WERI-Rb-1 (cell line): Measurements from ENCODE around the gene DOCK11.
A peak's percentile ranks its signal among the peaks of the same experiment; 100 is the strongest.
"Not testable (repeated sequence)": the region's sequence is repeated elsewhere in the genome, so short reads cannot be mapped to it uniquely, and the experiment has no call there.

ENCODE experiments used
- DNase-seq: peaks from one replicate; pipeline ENCODE4 v3.0.0-alpha.2; 2020
- H3K27ac ChIP-seq: fragments of 250-450 bp; sonication (Bioruptor Pico); 2 replicates; pipeline ENCODE4 v1.5.1; 2020; ENCODE audit warnings: mild to moderate bottlenecking, moderate library complexity
- H3K27me3 ChIP-seq: fragments of 250-450 bp; sonication (Bioruptor Pico); 2 replicates; pipeline ENCODE4 v1.5.1; 2021; ENCODE audit warnings: mild to moderate bottlenecking, low read depth, moderate library complexity; ENCODE audit not compliant: insufficient read depth, severe bottlenecking
- H3K36me3 ChIP-seq: fragments of 250-450 bp; sonication (Bioruptor Pico); 2 replicates; pipeline ENCODE4 v1.5.1; 2020; ENCODE audit warnings: mild to moderate bottlenecking, moderate library complexity
- H3K4me3 ChIP-seq: 2 replicates; pipeline ENCODE4 v1.5.1; 2011; ENCODE audit warnings: low read depth, mild to moderate bottlenecking, control low read depth, low read length
- H3K9me3 ChIP-seq: fragments of 250-450 bp; sonication (Bioruptor Pico); 2 replicates; pipeline ENCODE4 v1.5.1; 2021; ENCODE audit warnings: mild to moderate bottlenecking, moderate library complexity; ENCODE audit not compliant: severe bottlenecking
- CTCF ChIP-seq: IDR thresholded peaks from 2 replicates; pipeline ENCODE4 v1.5.1; 2011; ENCODE audit warnings: low read depth, mild to moderate bottlenecking, control low read depth, inconsistent platforms, low read length

DOCK11 gene

GRCh38 chrX:118726887-118727685 lies 231.5 kb downstream of the DOCK11 start, which contains the start of gene IL13RA1:
TSS of gene IL13RA1 (plus strand) at chrX:118727606. CDS start at chrX:118727639, 33 bp downstream.
- Histone ChIP-seq H3K36me3 (no peaks in the 10 kb centered on the region), H3K27ac (peak within 1 kb of the TSS; percentile 79), H3K9me3 (no peaks in the 10 kb centered on the region), H3K4me3 (peak within 1 kb of the TSS; percentile 61), H3K27me3 (peaks cover 6% of the 10 kb centered on the region)
- no peak for TF ChIP-seq CTCF
- peak; percentile 77 for DNase-seq

- Histone ChIP-seq H3K9me3 (no peaks in the 10 kb centered on the region), H3K27ac (peak overlapping the region; percentile 61), H3K27me3 (peaks cover 6% of the 10 kb centered on the region), H3K36me3 (no peaks in the 10 kb centered on the region), H3K4me3 (peak overlapping the region; percentile 61)
- DNase-seq, result peak; percentile 18
- TF ChIP-seq CTCF, result no peak
These were observed 232.2 kb downstream of the DOCK11 start for GRCh38 chrX:118727686-118728339.

DNA sequence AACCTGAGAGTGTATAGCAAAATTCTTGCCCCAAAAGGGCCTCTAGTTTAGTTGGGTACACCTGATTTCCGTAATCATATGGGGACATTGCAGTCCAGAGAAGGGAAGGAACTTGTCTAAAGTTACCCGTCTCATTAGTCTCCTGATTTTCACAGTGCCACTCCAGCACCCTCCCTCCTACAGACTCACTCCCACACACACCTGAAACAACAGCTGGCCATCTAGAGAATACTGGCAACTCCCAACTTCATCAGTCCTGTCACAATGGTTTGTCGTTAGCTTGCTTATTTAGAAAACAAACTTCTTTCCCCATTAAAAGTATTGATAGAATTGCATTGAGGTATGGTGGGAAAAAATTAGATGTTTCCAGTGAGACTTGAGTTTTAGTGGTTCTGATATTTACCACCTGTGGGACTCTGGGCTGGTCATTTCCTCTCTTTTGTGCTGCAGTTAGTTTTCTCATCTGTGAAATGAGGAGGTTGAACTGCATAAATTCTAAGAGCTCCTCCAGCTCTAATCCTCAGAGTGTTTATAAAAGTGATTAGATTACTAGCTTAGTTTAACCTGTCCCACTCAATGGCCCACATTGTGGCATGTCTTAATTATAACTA lies 233.5 kb downstream of the DOCK11 start:
- H3K27ac ChIP-seq, result no peak overlapping the region

GRCh38 chrX:118730500-118731247 lies 235.1 kb downstream of the DOCK11 start:
- DNase-seq, result no peak
- H3K27ac ChIP-seq, result no peak overlapping the region
- H3K27me3 ChIP-seq, result peaks cover 6% of the 10 kb centered on the region
- TF ChIP-seq CTCF, result no peak
- H3K9me3 ChIP-seq, result peaks cover 4% of the 10 kb centered on the region
- H3K36me3 ChIP-seq, result no peaks in the 10 kb centered on the region
- H3K4me3 ChIP-seq, result no peak overlapping the region

More for the DNA sequence above, 233.5 kb downstream of the DOCK11 start:
- DNase-seq, result no peak
- Histone ChIP-seq H3K9me3 (peaks cover 4% of the 10 kb centered on the region), H3K27me3 (peaks cover 6% of the 10 kb centered on the region), H3K4me3 (no peak overlapping the region), H3K36me3 (no peaks in the 10 kb centered on the region)
- no peak for TF ChIP-seq CTCF

DNA sequence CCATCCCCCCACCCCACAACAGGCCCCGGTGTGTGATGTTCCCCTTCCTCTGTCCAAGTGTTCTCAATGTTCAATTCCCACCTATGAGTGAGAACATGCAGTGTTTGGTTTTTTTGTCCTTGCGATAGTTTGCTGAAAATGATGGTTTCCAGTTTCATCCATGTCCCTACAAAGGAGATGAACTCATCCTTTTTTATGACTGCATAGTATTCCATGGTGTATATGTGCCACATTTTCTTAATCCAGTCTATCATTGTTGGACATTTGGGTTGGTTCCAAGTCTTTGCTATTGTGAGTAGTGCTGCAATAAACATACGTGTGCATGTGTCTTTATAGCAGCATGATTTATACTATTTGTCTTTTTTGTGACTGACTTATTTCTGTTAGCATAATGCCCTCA lies 236.9 kb downstream of the DOCK11 start:
- not testable (repeated sequence) for H3K27ac ChIP-seq, H3K36me3 ChIP-seq, H3K4me3 ChIP-seq, H3K27me3 ChIP-seq, DNase-seq, H3K9me3 ChIP-seq
